Measurements from ENCODE around the gene POLR1E.
"Not testable (repeated sequence)": the region's sequence is repeated elsewhere in the genome, so short reads cannot be mapped to it uniquely, and the experiment has no call there.

The POLR1E gene

GRCh38 chr9:37465249-37466036 lies 20.3 kb upstream of the POLR1E start, which contains the start of gene ZBTB5:
ZBTB5 (minus strand) TSS chr9:37465450; CDS start chr9:37442551, 22,899 bp downstream.
- DNase-seq = peak; percentile 98

GRCh38 chr9:37466037-37466709 lies 19.6 kb upstream of the POLR1E start:
- DNase-seq = peak; percentile 29

GRCh38 chr9:37467530-37467929 lies 18.2 kb upstream of the POLR1E start:
- not testable (repeated sequence) for DNase-seq

GRCh38 chr9:37468620-37469019 lies 17.1 kb upstream of the POLR1E start:
- no peak for DNase-seq

GRCh38 chr9:37471942-37472684 lies 13.6 kb upstream of the POLR1E start:
- no peak for DNase-seq

- DNase-seq = not testable (repeated sequence)
Observed at GRCh38 chr9:37473982-37474381, 11.8 kb upstream of the POLR1E start.

- no peak for DNase-seq
Observed at GRCh38 chr9:37474438-37474837, 11.3 kb upstream of the POLR1E start.

- DNase-seq = no peak
Observed at GRCh38 chr9:37476930-37477329, 8.8 kb upstream of the POLR1E start.

- DNase-seq = not testable (repeated sequence)
Observed at GRCh38 chr9:37477443-37477842, 8.3 kb upstream of the POLR1E start.

GRCh38 chr9:37477987-37478619 lies 7.6 kb upstream of the POLR1E start:
- DNase-seq = not testable (repeated sequence)

GRCh38 chr9:37480759-37481158 lies 5.0 kb upstream of the POLR1E start:
- DNase-seq = no peak

- no peak for DNase-seq
Observed at GRCh38 chr9:37486256-37486615, 488 bp downstream of the POLR1E start.

- no peak for DNase-seq
Observed at GRCh38 chr9:37486616-37487548, 1.1 kb downstream of the POLR1E start.

GRCh38 chr9:37491939-37492338 lies 6.2 kb downstream of the POLR1E start:
- DNase-seq = no peak

GRCh38 chr9:37495571-37495970 lies 9.8 kb downstream of the POLR1E start:
- no peak for DNase-seq

- no peak for DNase-seq
Observed at GRCh38 chr9:37496020-37496419, 10.3 kb downstream of the POLR1E start.

GRCh38 chr9:37497320-37497719 lies 11.6 kb downstream of the POLR1E start:
- DNase-seq = no peak

GRCh38 chr9:37498457-37498856 lies 12.7 kb downstream of the POLR1E start:
- DNase-seq = no peak

- DNase-seq = no peak
Observed at GRCh38 chr9:37499297-37499696, 13.5 kb downstream of the POLR1E start.

- DNase-seq = no peak
Observed at GRCh38 chr9:37501957-37502596, 16.3 kb downstream of the POLR1E start.

GRCh38 chr9:37503736-37504135 lies 18.0 kb downstream of the POLR1E start:
- peak; percentile 34 for DNase-seq

Measured in CD4-positive, alpha-beta T cell treated with Interleukin-17A for 4 hours (primary cell).